NT2/D1 (cell line): ENCODE data around the gene CREB5.

ENCODE experiments used
- SUZ12 ChIP-seq: IDR thresholded peaks from 2 replicates; pipeline ENCODE4 v1.6.1; 2011; ENCODE audit not compliant: insufficient read length, insufficient read depth; ENCODE audit errors: extremely low read depth
- YY1 ChIP-seq: IDR thresholded peaks from 2 replicates; pipeline ENCODE4 v1.6.1; 2011; ENCODE audit not compliant: insufficient read length, insufficient read depth
- ZNF274 ChIP-seq: IDR thresholded peaks from 2 replicates; pipeline ENCODE4 v1.6.1; 2011; ENCODE audit warnings: mild to moderate bottlenecking, low read depth, low read length

DNA sequence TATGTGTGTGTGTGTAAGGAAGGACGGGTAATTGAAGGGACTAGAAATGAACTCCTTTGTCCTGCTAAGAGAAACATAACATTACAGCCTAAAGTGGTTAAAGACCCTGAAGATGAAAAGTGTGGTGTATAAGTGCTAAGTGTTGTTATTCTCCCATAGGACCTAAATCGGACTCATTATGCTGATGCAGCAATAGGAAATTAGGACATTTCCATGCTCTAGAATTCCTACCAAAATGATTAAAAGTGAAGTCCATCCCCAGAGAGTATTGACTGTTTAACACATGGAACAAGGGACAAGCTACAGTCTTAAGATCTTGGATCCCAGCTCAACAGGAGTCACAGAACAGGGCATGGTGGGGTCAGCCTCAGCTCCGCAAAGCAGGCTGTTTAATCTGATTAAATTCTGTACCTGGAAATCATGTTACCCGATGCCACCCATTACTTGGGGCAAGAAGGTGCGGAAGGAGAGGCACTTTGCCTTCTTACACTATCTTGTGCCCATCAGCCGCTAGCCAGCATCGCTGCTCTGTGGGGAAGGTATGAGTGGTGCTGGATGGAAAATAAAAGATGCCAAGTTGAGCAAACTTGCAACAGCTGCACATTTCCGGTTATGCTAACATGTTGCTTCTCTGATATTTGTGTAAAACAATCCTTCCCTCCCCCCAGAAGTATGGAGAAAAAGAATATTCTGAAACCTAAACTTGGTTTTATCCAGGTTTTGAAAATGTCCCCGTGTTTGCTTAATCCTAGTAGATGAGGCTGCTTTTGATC is 100.5 kb downstream of the CREB5 start:
- TF ChIP-seq ZNF274 (no peak), YY1 (no peak), SUZ12 (no peak)
